HepG2 (cell line): Measurements from ENCODE around the gene PCNT. TPM values are rescaled to one million over a fixed set of nuclear protein-coding genes. Genes with fewer than 3 reads are reported as not detected.

ENCODE experiments used
- ATAC-seq: fragments of 200-7000 bp; cut with Tn5 transposase; 3 replicates; pipeline ENCODE4 v1.9.1; 2020; ENCODE audit warnings: mild to moderate bottlenecking, moderate library complexity
- BruUV-seq: library from RNA; stranded (reverse); fragments of 400-500 nt; replicated peaks from 2 replicates; lab custom pipeline; 2021; lab: Mats Ljungman, UMichigan
- CTCF ChIA-PET: fragments of 300-600 bp; formaldehyde crosslinking; extraction: SDS; loops from one replicate; lab custom pipeline; 2021; ENCODE audit warnings: low total read pairs, inconsistent platforms, low intra/inter-chr PET ratio; lab: Yijun Ruan, JAX
- POLR2A ChIA-PET: fragments of 350-600 bp; sonication (Branson Sonifier 250); formaldehyde crosslinking; loops from one replicate; lab custom pipeline; 2020; ENCODE audit warnings: antibody characterized with exemption, inconsistent platforms; lab: Yijun Ruan, JAX
- DNase-seq: peaks from one replicate; pipeline ENCODE4 v3.0.0-alpha.2; 2015; ENCODE audit warnings: low spot score
- FAIRE-seq: peaks from 3 replicates; lab custom pipeline; 2011; peaks lifted over from hg19 to GRCh38; lab: Jason Lieb, UNC
- H2AFZ ChIP-seq: one replicate; pipeline ENCODE4 v1.6.1; 2011; ENCODE audit warnings: low read length, inconsistent platforms
- H3K27ac ChIP-seq: fragments of 300-600 bp; 3 replicates; pipeline ENCODE4 v1.8.0; 2011; ENCODE audit warnings: mixed run types, mild to moderate bottlenecking, mixed read lengths, low read length, inconsistent platforms; ENCODE audit not compliant: insufficient read depth; ENCODE audit errors: extremely low read length
- H3K27me3 ChIP-seq, 2 experiments: fragments of 200-600 bp in 1 of 2; 2 replicates in 1 of 2; 3 replicates in 1 of 2; pipeline versions ENCODE4 v1.6.0 to v1.8.0; 2011; ENCODE audit warnings: low read length in 2 of 2, mild to moderate bottlenecking in 2 of 2, moderate library complexity in 2 of 2, inconsistent platforms in 1 of 2; ENCODE audit not compliant: insufficient read depth in 2 of 2, control insufficient read depth in 1 of 2
- H3K36me3 ChIP-seq, 2 experiments: fragments of 200-600 bp in 1 of 2; replicated peaks in 1 of 2; 2 replicates in 1 of 2; 3 replicates in 1 of 2; pipeline versions ENCODE4 v1.5.1 to v1.8.0; 2011; ENCODE audit warnings: low read length in 2 of 2, inconsistent platforms in 1 of 2; ENCODE audit not compliant: insufficient read depth in 2 of 2, control insufficient read depth in 1 of 2
- H3K4me1 ChIP-seq: 2 replicates; pipeline ENCODE4 v1.5.1; 2012; ENCODE audit warnings: low read length, inconsistent platforms; ENCODE audit not compliant: insufficient read depth
- H3K4me2 ChIP-seq: 2 replicates; pipeline ENCODE4 v1.6.0; 2011; ENCODE audit warnings: low read depth, low read length, inconsistent platforms
- H3K4me3 ChIP-seq, 3 experiments: fragments of 200-600 bp in 1 of 3; sonication (generic), shearing (Covaris generic) in 1 of 3; replicated peaks in 1 of 3; 2 replicates each; pipeline ENCODE4 v1.5.1; 2011 to 2016; ENCODE audit warnings: low read length in 3 of 3, inconsistent platforms in 2 of 3, low read depth in 2 of 3, mild to moderate bottlenecking in 2 of 3, control low read depth in 1 of 3, mixed read lengths in 1 of 3; ENCODE audit not compliant: insufficient read depth in 1 of 3
- H3K79me2 ChIP-seq: one replicate; pipeline ENCODE4 v1.6.1; 2011; ENCODE audit warnings: low read length, inconsistent platforms; ENCODE audit not compliant: insufficient read depth
- H3K9ac ChIP-seq: 2 replicates; pipeline ENCODE4 v1.6.0; 2011; ENCODE audit warnings: mild to moderate bottlenecking, low read depth, low read length, inconsistent platforms; ENCODE audit not compliant: insufficient read depth
- H3K9me3 ChIP-seq: 2 replicates; pipeline ENCODE4 v1.5.1; 2012; ENCODE audit warnings: mild to moderate bottlenecking, low read length
- H4K20me1 ChIP-seq: 2 replicates; pipeline ENCODE4 v1.6.0; 2011; ENCODE audit warnings: inconsistent platforms, mild to moderate bottlenecking, low read length, moderate library complexity; ENCODE audit not compliant: insufficient read depth
- CREM ChIP-seq, 2 experiments: sonication (generic) in 1 of 2; formaldehyde crosslinking in 1 of 2; IDR thresholded peaks; 2 replicates each; pipeline versions ENCODE4 v1.4.0 to v1.6.1; 2016 to 2020; ENCODE audit warnings: antibody characterized with exemption in 1 of 2, mild to moderate bottlenecking in 1 of 2, missing genetic modification reagents in 1 of 2
- ELF4 ChIP-seq: sonication (generic); formaldehyde crosslinking; IDR thresholded peaks from 2 replicates; pipeline ENCODE4 v1.5.0; 2020; ENCODE audit warnings: missing genetic modification reagents, mild to moderate bottlenecking, moderate library complexity, borderline replicate concordance
- ESRRA ChIP-seq: sonication (generic); formaldehyde crosslinking; IDR thresholded peaks from 2 replicates; pipeline ENCODE4 v1.5.1; 2020; ENCODE audit warnings: mild to moderate bottlenecking, low read depth, missing genetic modification reagents
- MATR3 ChIP-seq: sonication (generic); formaldehyde crosslinking; IDR thresholded peaks from 2 replicates; pipeline ENCODE4 v1.4.0; 2020; ENCODE audit warnings: missing genetic modification reagents
- MEF2D ChIP-seq: sonication (generic); formaldehyde crosslinking; IDR thresholded peaks from 2 replicates; pipeline ENCODE4 v1.5.1; 2020; ENCODE audit warnings: mild to moderate bottlenecking, missing genetic modification reagents
- MYNN ChIP-seq: sonication (generic); formaldehyde crosslinking; IDR thresholded peaks from 2 replicates; pipeline ENCODE4 v1.4.0; 2020; ENCODE audit warnings: mild to moderate bottlenecking, low read depth, missing genetic modification reagents
- NFE2L2 ChIP-seq: fragments of 150-350 bp; IDR thresholded peaks from 2 replicates; pipeline ENCODE4 v1.6.1; 2014; ENCODE audit warnings: low read length
- NFKBIZ ChIP-seq: IDR thresholded peaks from 2 replicates; pipeline ENCODE4 v1.6.1; 2018; ENCODE audit warnings: missing genetic modification reagents, missing compliant biosample characterization
- NR2F6 ChIP-seq, 2 experiments: IDR thresholded peaks; 2 replicates each; pipeline ENCODE4 v1.6.1; 2016; ENCODE audit warnings: antibody characterized with exemption in 1 of 2, mild to moderate bottlenecking in 1 of 2
- RELA ChIP-seq: sonication (generic); formaldehyde crosslinking; IDR thresholded peaks from 2 replicates; pipeline ENCODE4 v1.4.0; 2020; ENCODE audit warnings: missing genetic modification reagents
- RXRB ChIP-seq: IDR thresholded peaks from 2 replicates; pipeline ENCODE4 v1.6.1; 2016; ENCODE audit warnings: borderline replicate concordance, missing genetic modification reagents, missing compliant biosample characterization
- SALL2 ChIP-seq: sonication (generic); formaldehyde crosslinking; IDR thresholded peaks from 2 replicates; pipeline ENCODE4 v1.8.1; 2023; ENCODE audit warnings: mild to moderate bottlenecking, missing genetic modification reagents, inconsistent platforms
- SMAD9 ChIP-seq: sonication (generic); formaldehyde crosslinking; IDR thresholded peaks from 2 replicates; pipeline ENCODE4 v1.5.1; 2020; ENCODE audit warnings: mild to moderate bottlenecking, missing genetic modification reagents
- SSRP1 ChIP-seq: IDR thresholded peaks from 2 replicates; pipeline ENCODE4 v1.6.1; 2016; ENCODE audit warnings: control low read depth
- STAG1 ChIP-seq: sonication (generic); formaldehyde crosslinking; IDR thresholded peaks from 2 replicates; pipeline ENCODE4 v1.4.0; 2020; ENCODE audit warnings: missing genetic modification reagents
- ZBTB26 ChIP-seq: IDR thresholded peaks from 2 replicates; pipeline ENCODE4 v1.6.1; 2016; ENCODE audit warnings: missing compliant biosample characterization, missing genetic modification reagents, borderline replicate concordance
- ZBTB46 ChIP-seq: sonication (generic); formaldehyde crosslinking; IDR thresholded peaks from 2 replicates; pipeline ENCODE4 v1.4.0; 2020; ENCODE audit warnings: mild to moderate bottlenecking, missing genetic modification reagents, borderline replicate concordance
- ZFP36L2 ChIP-seq: sonication (generic); formaldehyde crosslinking; IDR thresholded peaks from 2 replicates; pipeline ENCODE4 v1.4.0; 2020; ENCODE audit warnings: missing genetic modification reagents
- ZKSCAN8 ChIP-seq: IDR thresholded peaks from 2 replicates; pipeline ENCODE4 v1.6.1; 2016; ENCODE audit warnings: borderline replicate concordance, missing genetic modification reagents, missing compliant biosample characterization
- WGBS: methylation state at CpG from one replicate; pipeline ENCODE4 v1.1.6; 2017; ENCODE audit warnings: low lambda C conversion rate; 5-methylcytosine and 5-hydroxymethylcytosine counted together
- in situ Hi-C: cut with HindIII; loops from 2 replicates; pipeline ENCODE4 v1.10.0; 2017; ENCODE audit warnings: low pct_unique_long_range_greater_than_20kb; ENCODE audit not compliant: extremely low pct_ligation_motif_present
- intact Hi-C: fragments of 100-400 bp; cut with micrococcal nuclease; formaldehyde crosslinking; loops from one replicate; pipeline ENCODE4 v1.10.0; 2022; ENCODE audit not compliant: unreplicated experiment
- polyA plus RNA-seq, 8 experiments: library from polyadenylated mRNA; depleted of rRNA in 3 of 8; stranded (reverse) in 7 of 8; unstranded in 1 of 8; fragments of >200 nt; fragmentation: Illumina TruSeq in 4 of 8; extraction: Trizol in 4 of 8; gene quantifications; 2 replicates each; pipeline versions ENCODE4 v1.2.1 to v1.2.3, GENCODE V29; 2011 to 2016; ENCODE audit warnings: low read depth in 4 of 8, missing spikeins in 1 of 8, mixed read lengths in 1 of 8; ENCODE audit not compliant: insufficient read depth in 1 of 8
- total RNA-seq, 5 experiments: library from RNA; depleted of rRNA; stranded (reverse); fragments of >200 nt; fragmentation: Illumina TruSeq; extraction: Trizol; gene quantifications; 2 replicates each; pipeline ENCODE4 v1.2.3, GENCODE V29; 2016; ENCODE audit warnings: low read depth in 1 of 5

The PCNT gene
- total and polyA plus RNA-seq, 2 of the 13 experiments (the other 11 are each of a cell fraction or from before 2014, with no cell fraction given), result 5.6 to 12.4 TPM

DNA sequence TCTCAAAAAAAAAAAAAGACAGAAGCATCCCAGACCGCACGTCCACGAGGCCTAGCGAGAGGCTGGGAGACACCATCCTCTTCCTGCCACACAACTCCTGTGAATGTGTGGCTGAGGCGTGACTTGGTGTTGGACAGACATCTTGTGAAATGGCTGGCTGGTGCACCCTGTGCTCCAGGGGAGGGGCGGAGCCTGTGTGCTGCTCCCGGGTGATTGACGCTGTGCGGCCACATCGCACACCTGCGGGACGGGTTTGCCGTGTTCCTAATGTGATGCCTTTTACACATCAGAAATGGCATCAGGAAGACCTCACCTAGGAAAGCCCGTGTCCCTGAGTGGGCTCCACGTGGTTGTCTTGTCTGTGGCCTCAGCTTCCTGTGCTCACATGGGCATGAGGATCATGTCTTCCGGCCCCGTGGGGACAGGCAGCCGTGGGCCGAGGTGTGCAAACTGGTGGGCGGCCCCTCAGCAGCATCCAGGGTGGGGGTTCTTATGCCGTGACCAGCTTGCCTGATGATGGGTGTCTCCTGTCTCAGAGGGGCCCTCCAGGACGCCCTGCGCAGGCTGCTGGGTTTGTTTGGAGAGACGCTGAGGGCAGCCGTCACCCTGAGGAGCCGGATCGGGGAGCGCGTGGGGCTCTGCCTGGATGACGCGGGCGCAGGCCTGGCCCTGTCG is 64.4 kb downstream of the PCNT start (continued):
- TF ChIP-seq ESRRA (CRISPR knock-in tag), result no peak
- TF ChIP-seq, all 625 proteins: peak for 0

- Histone ChIP-seq H3K36me3 (peaks cover 16 to 47% of the 10 kb centered on the region in 2 experiments), H3K4me2 (no peak overlapping the region), H4K20me1 (no peaks in the 10 kb centered on the region), H3K9me3 (no peaks in the 10 kb centered on the region), H3K4me3 (no peak overlapping the region), H3K79me2 (no peaks in the 10 kb centered on the region), H3K9ac (no peak overlapping the region), H3K4me1 (peaks cover 9% of the 10 kb centered on the region), H3K27ac (no peak overlapping the region), H3K27me3 (no peaks in the 10 kb centered on the region), H2AFZ (no peak overlapping the region)
- ATAC-seq, result no peak
- ChIA-PET CTCF (no interaction called here), POLR2A (no interaction called here)
- BruUV-seq, result no TSS peak
- intact Hi-C loops, result no loop called here
- DNase-seq, result no peak
- TF ChIP-seq MATR3 (CRISPR knock-in tag), result no peak
- TF ChIP-seq RXRB, result no peak
- TF ChIP-seq RELA, result no peak
- no peak for TF ChIP-seq NFKBIZ (CRISPR knock-in tag)
- no peak for TF ChIP-seq SALL2 (CRISPR knock-in tag)
- TF ChIP-seq MEF2D (CRISPR knock-in tag), result no peak
- no peak for TF ChIP-seq SSRP1 (CRISPR knock-in tag)
- no peak for TF ChIP-seq CREM (IDR thresholded peaks at IDR 0.05)
- no peak for TF ChIP-seq CREM (CRISPR knock-in tag; IDR thresholded peaks at IDR 0.05)
- no peak for TF ChIP-seq NFE2L2
- no peak for TF ChIP-seq ELF4
- TF ChIP-seq ZKSCAN8 (CRISPR knock-in tag), result no peak
- no peak for TF ChIP-seq ZBTB26 (CRISPR knock-in tag)
- TF ChIP-seq ZBTB46 (CRISPR knock-in tag), result no peak
- no peak for TF ChIP-seq SMAD9 (CRISPR knock-in tag)
- no peak for TF ChIP-seq STAG1
- TF ChIP-seq ZFP36L2 (CRISPR knock-in tag), result no peak
- TF ChIP-seq NR2F6 (IDR thresholded peaks at IDR 0.05), result no peak
- no peak for TF ChIP-seq NR2F6 (CRISPR knock-in tag; IDR thresholded peaks at IDR 0.05)
- no peak for TF ChIP-seq MYNN (CRISPR knock-in tag)
- in situ Hi-C loops, result no loop called here
- 100% methylated on average over 1 of the region's 23 CpGs for WGBS
- no peak for FAIRE-seq
Observed at GRCh38 chr21:46388896-46389295, 64.9 kb downstream of the PCNT start.
